Osteoblast (primary cell): ENCODE measurements around the gene KIDINS220. TPM values are rescaled to one million over a fixed set of nuclear protein-coding genes. Genes with fewer than 3 reads are reported as not detected.

Source experiments
- DNase-seq: peaks from one replicate; pipeline ENCODE4 v3.0.0; 2011; ENCODE audit warnings: low spot score, mixed read lengths; ENCODE audit not compliant: insufficient read length; ENCODE audit errors: missing footprints
- H2AFZ ChIP-seq: 2 replicates; pipeline ENCODE4 v1.6.0; 2011; ENCODE audit warnings: mild to moderate bottlenecking, low read length
- H3K27ac ChIP-seq: 2 replicates; pipeline ENCODE4 v1.5.1; 2011; ENCODE audit warnings: mild to moderate bottlenecking, low read depth, low read length, moderate library complexity
- H3K27me3 ChIP-seq: 2 replicates; pipeline ENCODE4 v1.6.0; 2012; ENCODE audit warnings: mild to moderate bottlenecking, control low read depth, inconsistent platforms, low read length, moderate library complexity; ENCODE audit not compliant: insufficient read depth
- H3K36me3 ChIP-seq: 2 replicates; pipeline ENCODE4 v1.5.1; 2011; ENCODE audit warnings: mild to moderate bottlenecking, low read length, control low read depth, moderate library complexity; ENCODE audit not compliant: insufficient read depth
- H3K4me1 ChIP-seq: 2 replicates; pipeline ENCODE4 v1.5.1; 2011; ENCODE audit warnings: mild to moderate bottlenecking, low read length, control low read depth, moderate library complexity; ENCODE audit not compliant: insufficient read depth
- H3K4me2 ChIP-seq: 2 replicates; pipeline ENCODE4 v1.6.0; 2011; ENCODE audit warnings: mild to moderate bottlenecking, low read length; ENCODE audit not compliant: insufficient read depth
- H3K4me3 ChIP-seq: fragments of 200-600 bp; sonication (generic); 3 replicates; pipeline ENCODE4 v1.5.1; 2012; ENCODE audit warnings: mild to moderate bottlenecking, low read length, inconsistent platforms; ENCODE audit not compliant: insufficient read depth
- H3K79me2 ChIP-seq: 2 replicates; pipeline ENCODE4 v1.6.0; 2012; ENCODE audit warnings: mild to moderate bottlenecking, low read length, control low read depth, inconsistent platforms; ENCODE audit not compliant: insufficient read depth
- H3K9me3 ChIP-seq: 2 replicates; pipeline ENCODE4 v1.5.1; 2011; ENCODE audit warnings: low read depth, low read length, control low read depth
- H4K20me1 ChIP-seq: 2 replicates; pipeline ENCODE4 v1.6.0; 2012; ENCODE audit warnings: mild to moderate bottlenecking, low read length, control low read depth; ENCODE audit not compliant: insufficient read depth
- CTCF ChIP-seq: IDR thresholded peaks from 2 replicates; pipeline ENCODE4 v1.5.1; 2011; ENCODE audit warnings: mild to moderate bottlenecking, low read depth, low read length, moderate library complexity; ENCODE audit errors: extremely low read depth
- total RNA-seq: library from RNA; depleted of rRNA; stranded (reverse); fragments of >200 nt; gene quantifications from 2 replicates; pipeline ENCODE4 v1.2.3, GENCODE V29; 2012

Gene KIDINS220
- total RNA-seq, 1 donor: 134 TPM

GRCh38 chr2:8884812-8885211, 47.4 kb upstream of the KIDINS220 start:
- Histone ChIP-seq H3K27me3 (no peaks in the 10 kb centered on the region), H3K4me1 (no peaks in the 10 kb centered on the region), H3K4me3 (no peak overlapping the region), H3K9me3 (no peaks in the 10 kb centered on the region), H3K36me3 (peaks cover 21% of the 10 kb centered on the region), H4K20me1 (peaks cover 2% of the 10 kb centered on the region), H2AFZ (no peak overlapping the region), H3K4me2 (no peak overlapping the region), H3K79me2 (no peaks in the 10 kb centered on the region), H3K27ac (no peak overlapping the region)
- no peak for TF ChIP-seq CTCF
- DNase-seq: no peak

- no peak overlapping the region for H2AFZ ChIP-seq
- H3K27me3 ChIP-seq: no peaks in the 10 kb centered on the region
- H3K9me3 ChIP-seq: no peaks in the 10 kb centered on the region
- peaks cover 34% of the 10 kb centered on the region for H3K36me3 ChIP-seq
- peak; percentile 57 for TF ChIP-seq CTCF
- no peak overlapping the region for H3K4me2 ChIP-seq
- H4K20me1 ChIP-seq: no peaks in the 10 kb centered on the region
- H3K27ac ChIP-seq: no peak overlapping the region
- H3K4me1 ChIP-seq: no peaks in the 10 kb centered on the region
- no peak overlapping the region for H3K4me3 ChIP-seq
- H3K79me2 ChIP-seq: no peaks in the 10 kb centered on the region
- peak; percentile 1 for DNase-seq
Measured at GRCh38 chr2:8882094-8882493, 44.7 kb upstream of the KIDINS220 start.

- peak; percentile 21 for DNase-seq
- Histone ChIP-seq H4K20me1 (no peaks in the 10 kb centered on the region), H2AFZ (no peak overlapping the region), H3K4me3 (no peak overlapping the region), H3K27me3 (no peaks in the 10 kb centered on the region), H3K79me2 (no peaks in the 10 kb centered on the region), H3K36me3 (peaks cover 42% of the 10 kb centered on the region), H3K4me2 (no peak overlapping the region), H3K4me1 (no peaks in the 10 kb centered on the region), H3K9me3 (no peaks in the 10 kb centered on the region), H3K27ac (no peak overlapping the region)
- no peak for TF ChIP-seq CTCF
Measured at GRCh38 chr2:8877894-8878293, 40.5 kb upstream of the KIDINS220 start.

GRCh38 chr2:8877332-8877731, 39.9 kb upstream of the KIDINS220 start:
- H4K20me1 ChIP-seq: no peaks in the 10 kb centered on the region
- peaks cover 46% of the 10 kb centered on the region for H3K36me3 ChIP-seq
- H3K79me2 ChIP-seq: no peaks in the 10 kb centered on the region
- no peaks in the 10 kb centered on the region for H3K27me3 ChIP-seq
- TF ChIP-seq CTCF: no peak
- no peak overlapping the region for H3K4me2 ChIP-seq
- DNase-seq: no peak
- no peak overlapping the region for H2AFZ ChIP-seq
- no peak overlapping the region for H3K4me3 ChIP-seq
- H3K9me3 ChIP-seq: no peaks in the 10 kb centered on the region
- H3K27ac ChIP-seq: no peak overlapping the region
- no peaks in the 10 kb centered on the region for H3K4me1 ChIP-seq
